T-helper 22 cell (primary cell): Measurements from ENCODE around the gene KIAA0513.
"Not testable (repeated sequence)": the region's sequence is repeated elsewhere in the genome, so short reads cannot be mapped to it uniquely, and the experiment has no call there.

Experiments
- DNase-seq: peaks from one replicate; pipeline ENCODE4 v3.0.0-alpha.2; 2020; ENCODE audit warnings: low read depth

KIAA0513 gene

DNA sequence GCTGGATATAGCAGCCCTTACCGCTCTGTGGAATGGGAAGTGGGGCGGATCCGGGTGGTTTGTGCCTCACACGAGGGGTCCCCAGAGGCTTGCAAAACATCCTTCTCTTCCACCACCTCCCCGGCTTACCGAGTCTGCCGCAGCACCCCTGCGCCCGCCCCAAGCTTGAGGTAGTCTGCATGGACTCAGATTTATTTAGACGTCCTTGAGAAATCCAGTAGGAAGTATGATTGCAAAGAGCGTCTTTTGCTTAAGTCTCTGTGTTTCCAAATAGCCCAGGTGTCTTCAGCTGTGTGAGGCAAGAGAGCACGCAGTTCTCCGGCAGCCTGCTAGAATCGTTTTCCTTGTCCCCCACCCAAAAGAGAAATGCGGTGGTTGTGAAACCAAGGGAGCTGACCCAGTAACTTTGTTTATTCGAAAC, 2.4 kb downstream of the KIAA0513 start:
- DNase-seq, result no peak

GRCh38 chr16:85031451-85031850, 3.9 kb downstream of the KIAA0513 start:
- DNase-seq, result no peak

DNA sequence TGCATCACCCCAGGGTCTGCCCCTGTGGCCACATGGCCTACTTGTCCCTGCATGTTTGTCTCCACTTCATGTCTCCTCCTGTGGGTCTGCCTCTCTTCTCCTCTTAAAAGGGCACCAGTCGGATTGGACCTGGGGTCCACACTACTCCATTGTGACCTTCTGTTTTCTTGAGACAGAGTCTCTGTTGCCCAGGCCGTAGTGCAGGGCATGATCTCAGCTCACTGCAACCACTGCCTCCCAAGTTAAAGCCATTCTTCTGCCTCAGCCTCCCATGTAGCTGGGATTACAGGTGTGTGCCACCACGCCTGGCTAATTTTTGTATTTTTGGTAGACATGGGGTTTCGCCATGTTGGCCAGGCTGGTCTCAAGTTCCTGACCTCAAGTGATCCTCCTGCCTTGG, 4.6 kb downstream of the KIAA0513 start:
- not testable (repeated sequence) for DNase-seq

- DNase-seq, result no peak
Observed at GRCh38 chr16:85033171-85033570, 5.6 kb downstream of the KIAA0513 start.

- DNase-seq, result no peak
Observed at GRCh38 chr16:85034591-85035433, 7.2 kb downstream of the KIAA0513 start.

GRCh38 chr16:85036236-85037049, 8.8 kb downstream of the KIAA0513 start:
- DNase-seq, result no peak

DNA sequence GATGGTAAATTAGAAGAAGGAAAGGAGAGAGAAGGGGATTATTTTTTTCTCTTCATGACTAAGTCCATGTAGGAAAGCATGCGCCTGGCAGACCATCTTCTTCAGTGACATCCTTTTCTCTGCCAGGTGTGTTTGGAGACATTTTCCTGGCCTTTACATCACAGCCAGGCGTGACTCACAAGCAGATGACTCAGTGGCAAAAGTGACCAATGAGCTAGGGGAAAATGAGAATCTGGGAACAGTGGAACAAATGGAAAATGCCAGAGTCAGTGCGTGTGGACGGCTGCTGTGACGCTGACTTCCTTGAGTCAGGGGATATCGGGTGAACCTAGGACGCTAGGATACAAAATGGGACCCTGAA, 9.4 kb downstream of the KIAA0513 start:
- DNase-seq, result no peak

DNA sequence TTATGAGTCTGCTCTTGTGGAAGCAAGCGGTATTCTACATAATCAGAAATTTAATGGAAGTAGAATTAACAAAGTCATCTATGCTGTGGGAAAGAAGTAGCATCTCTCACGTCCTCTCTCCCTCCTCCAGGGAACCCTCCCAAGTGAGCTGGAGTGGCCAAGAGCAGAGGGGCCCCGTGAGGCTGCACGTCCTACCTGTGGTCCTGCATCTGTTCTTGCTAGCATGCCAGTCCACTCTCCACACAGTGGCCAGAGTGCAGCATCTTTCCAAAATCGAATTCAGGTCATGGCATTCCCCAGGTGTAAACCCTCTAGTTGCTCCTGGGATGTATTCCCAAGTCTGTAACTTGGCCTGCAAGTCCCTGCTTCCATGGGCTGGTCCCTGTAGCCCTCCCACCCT, 10.1 kb downstream of the KIAA0513 start:
- no peak for DNase-seq

GRCh38 chr16:85040685-85041084, 13.1 kb downstream of the KIAA0513 start:
- DNase-seq, result no peak

DNA sequence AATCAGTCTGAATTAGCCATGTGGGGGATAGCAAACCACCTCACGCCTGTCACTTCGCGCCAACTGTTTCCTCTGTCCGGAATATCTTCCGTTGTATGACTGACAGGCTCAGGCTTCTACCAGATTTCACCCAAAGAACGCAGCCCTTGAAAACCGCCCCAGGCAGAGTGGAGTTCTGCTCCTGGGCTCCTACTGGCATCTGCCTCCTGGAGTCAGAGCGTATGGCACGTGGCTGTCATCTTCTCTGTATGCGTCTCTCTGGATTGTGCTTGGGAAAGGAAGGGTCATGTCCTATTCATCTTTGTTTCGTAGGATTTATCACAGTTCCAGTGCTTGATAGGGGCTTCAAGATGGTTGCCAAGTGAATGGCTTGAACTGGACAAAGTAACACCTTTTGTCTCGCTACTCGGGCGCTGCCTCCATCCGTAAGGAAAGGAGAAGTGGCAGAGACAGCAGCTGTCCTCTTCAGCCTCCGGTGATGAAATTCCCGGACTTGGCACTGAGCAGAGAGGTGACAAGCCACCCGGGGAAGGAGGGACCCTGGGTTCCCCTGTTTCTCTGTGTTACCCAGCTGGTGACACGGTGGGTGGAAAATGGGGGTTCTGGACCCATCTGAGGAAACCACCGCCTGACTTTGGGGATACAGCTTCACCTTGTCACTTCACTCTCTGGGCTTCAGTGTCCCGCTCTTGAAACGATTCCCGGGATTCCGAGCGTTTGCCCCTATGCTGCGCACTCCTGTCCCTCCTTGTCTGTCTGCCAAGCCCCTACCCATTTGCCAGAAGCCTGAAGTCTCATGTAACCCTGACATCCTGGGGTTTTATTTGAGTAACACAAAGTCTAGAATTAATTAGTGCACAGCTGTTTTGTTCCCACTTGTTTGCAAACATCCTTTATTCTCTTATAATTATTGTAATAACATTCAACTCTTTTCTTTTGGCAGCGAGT, 13.9 kb downstream of the KIAA0513 start:
- no peak for DNase-seq

- DNase-seq, result no peak
Observed at GRCh38 chr16:85042167-85042526, 14.6 kb downstream of the KIAA0513 start.

DNA sequence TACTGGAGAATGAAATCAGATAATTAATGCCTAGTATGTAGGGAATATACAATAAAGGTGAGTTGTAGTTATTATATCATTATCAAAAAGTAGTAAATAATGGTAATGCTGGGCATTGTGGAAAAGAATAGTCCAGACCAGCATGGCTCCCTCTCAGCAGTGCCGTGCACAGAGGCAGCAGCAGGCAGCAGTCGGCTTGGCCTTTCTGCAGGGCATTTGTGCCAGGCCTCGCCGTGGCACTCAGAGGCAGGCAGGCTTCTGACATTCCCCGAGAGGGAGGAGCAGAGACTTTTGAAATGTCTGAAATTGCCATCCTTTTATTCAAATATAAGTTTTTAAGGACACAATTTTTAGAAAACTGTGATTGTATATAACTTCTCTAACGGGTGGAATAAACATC, 15.0 kb downstream of the KIAA0513 start:
- no peak for DNase-seq

GRCh38 chr16:85045077-85045476, 17.5 kb downstream of the KIAA0513 start:
- DNase-seq, result no peak

GRCh38 chr16:85045641-85046471, 18.3 kb downstream of the KIAA0513 start:
- DNase-seq, result no peak

DNA sequence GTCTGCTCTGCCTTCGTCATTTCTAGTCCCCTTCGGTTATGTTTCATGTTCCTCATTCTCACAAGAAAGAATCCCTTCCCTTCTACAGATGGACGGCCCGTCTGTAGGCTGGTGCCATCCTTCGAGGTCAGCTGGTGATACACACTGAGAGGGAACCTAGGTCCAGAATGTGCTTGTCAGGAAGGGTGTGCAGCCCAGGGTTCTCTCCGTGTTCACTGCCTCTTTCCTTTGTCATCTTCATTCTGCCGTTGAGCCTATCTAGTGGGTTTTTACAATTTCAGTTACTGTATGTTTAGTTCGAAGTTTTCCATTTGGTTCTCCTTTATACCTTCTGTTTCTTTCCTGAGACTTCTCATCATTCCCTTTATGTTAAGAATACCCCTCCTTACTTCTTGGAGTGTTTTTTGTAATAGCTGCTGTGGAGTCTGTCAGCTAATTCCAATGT, 18.9 kb downstream of the KIAA0513 start:
- no peak for DNase-seq

- DNase-seq, result no peak
Observed at GRCh38 chr16:85046931-85047866, 19.6 kb downstream of the KIAA0513 start.

DNA sequence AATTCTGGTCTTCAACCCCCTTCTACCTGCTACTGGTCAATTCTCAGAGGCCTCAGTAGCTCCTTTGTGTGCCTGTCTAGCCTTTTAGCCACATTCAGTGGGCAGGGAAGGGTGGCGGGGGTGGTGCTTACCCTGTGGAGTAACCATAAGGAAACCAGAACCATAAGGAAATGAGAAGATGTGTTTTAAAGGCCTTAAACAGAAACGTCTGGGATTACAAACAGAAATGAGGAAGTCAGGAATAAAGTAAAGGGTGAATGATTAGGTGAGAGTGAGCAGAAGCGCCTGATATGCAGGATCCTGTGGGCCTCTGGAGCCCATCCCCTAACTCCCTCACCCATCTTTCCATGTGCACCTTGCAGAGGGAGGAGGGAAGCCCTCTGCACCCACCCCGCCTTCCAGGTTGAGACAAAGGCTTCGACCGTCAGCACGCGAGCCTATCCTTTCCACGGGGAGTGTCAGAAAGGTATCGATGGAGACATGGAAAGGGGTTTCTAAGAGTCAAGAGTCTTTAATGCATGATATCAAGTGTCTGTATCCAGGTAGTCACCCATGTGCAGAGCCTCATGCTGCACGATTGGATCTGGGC, 20.4 kb downstream of the KIAA0513 start:
- no peak for DNase-seq

GRCh38 chr16:85048921-85049562, 21.4 kb downstream of the KIAA0513 start:
- no peak for DNase-seq

DNA sequence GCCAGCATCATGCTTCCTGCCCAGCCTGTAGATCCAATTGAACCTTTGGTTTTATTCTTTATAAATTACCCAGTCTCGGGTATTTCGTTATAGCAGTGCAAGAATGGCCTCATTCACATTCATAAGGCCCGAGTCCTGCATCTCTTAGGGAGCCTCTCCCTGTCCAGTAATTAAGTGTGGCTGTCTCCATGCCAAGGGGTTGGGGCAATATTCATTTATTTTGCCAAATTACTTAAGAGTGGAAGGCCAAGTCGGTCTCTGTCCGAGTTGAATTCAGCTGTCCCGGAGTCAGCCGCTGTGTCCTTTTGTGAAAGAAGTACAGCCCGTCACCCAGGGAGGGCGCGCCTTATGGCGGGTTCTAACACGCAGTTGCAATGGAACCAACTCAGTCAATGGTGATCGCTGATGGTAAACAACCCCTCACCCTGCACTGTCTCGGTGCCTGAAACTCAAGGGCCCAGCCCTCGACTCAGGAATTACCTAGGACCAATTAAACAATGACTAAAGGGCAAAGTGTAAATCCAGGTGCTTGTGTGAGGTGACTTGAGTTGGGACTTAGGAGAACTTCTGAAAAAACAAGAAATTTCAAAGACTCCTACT, 22.2 kb downstream of the KIAA0513 start:
- no peak for DNase-seq
